GDM1 (cell line): ENCODE measurements around the gene ALDH18A1.

Experiments
- DNase-seq: peaks from one replicate; lab custom pipeline; 2025; lab: John Stamatoyannopoulos, UW

ALDH18A1 gene

DNA sequence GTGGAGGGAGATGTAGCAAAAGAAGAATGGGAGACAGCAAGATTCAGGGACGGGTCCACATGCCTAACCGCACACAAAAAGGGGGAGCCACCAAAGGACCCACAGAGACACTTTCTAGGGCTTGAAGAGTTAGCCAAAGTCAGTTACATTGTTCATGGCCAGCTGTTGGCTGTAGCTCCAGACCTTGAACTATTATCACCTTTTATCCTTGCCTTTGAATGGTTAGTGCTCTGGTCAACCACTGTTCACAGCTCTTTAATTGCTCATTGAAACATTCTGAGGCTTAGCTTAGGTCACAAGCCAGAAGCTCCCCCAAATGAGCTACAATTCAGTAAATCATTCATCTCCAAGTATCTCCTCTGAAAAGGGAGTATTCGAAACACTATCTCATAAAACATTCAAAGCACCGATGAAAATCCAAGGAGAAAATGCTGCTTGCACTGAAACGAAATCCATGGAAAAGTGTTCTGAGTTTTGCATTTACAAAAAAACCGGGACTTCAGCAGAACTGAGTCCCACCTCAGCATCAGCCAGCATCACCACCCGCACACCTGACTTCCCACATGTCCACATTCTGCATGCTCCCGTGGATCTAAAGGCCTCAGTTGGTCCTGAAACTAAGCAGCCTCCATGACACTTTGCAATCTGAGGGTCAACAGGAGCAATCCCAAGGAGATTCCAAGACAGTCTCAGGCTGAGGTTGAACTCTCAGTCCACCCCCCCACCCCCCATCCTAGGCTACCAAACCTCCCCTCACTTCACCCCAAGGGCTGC lies 99.3 kb downstream of the ALDH18A1 start:
- DNase-seq = no peak
